Thymus (tissue), 11 donors: Measurements from ENCODE around the gene SASH1. TPM values are rescaled to one million over a fixed set of nuclear protein-coding genes. Genes with fewer than 3 reads are reported as not detected.

ENCODE experiments used
- DNase-seq, 9 donors: peaks; one replicate each; pipeline ENCODE4 v3.0.0-alpha.2; 2013; ENCODE audit warnings: low spot score in 9 of 9, low read depth in 6 of 9, missing footprints in 1 of 9
- H3K27ac ChIP-seq, 2 donors: one replicate each; pipeline ENCODE4 v1.5.1; 2013; ENCODE audit warnings: control low read depth in 1 of 2, low read depth in 1 of 2, low read length in 1 of 2, mild to moderate bottlenecking in 1 of 2, moderate library complexity in 1 of 2
- H3K27me3 ChIP-seq, 2 donors: one replicate each; pipeline ENCODE4 v1.5.1; 2013; ENCODE audit warnings: low read length in 1 of 2; ENCODE audit not compliant: control insufficient read depth in 2 of 2, insufficient read depth in 1 of 2
- H3K36me3 ChIP-seq, 2 donors: one replicate each; pipeline ENCODE4 v1.5.1; 2013; ENCODE audit warnings: low read length in 1 of 2, mild to moderate bottlenecking in 1 of 2, moderate library complexity in 1 of 2; ENCODE audit not compliant: control insufficient read depth in 2 of 2, insufficient read depth in 2 of 2
- H3K4me1 ChIP-seq, 2 donors: one replicate each; pipeline ENCODE4 v1.5.1; 2013; ENCODE audit warnings: low read length in 2 of 2; ENCODE audit not compliant: control insufficient read depth in 2 of 2, insufficient read depth in 2 of 2
- H3K4me3 ChIP-seq, 2 donors: one replicate each; pipeline ENCODE4 v1.5.1; 2013; ENCODE audit warnings: low read length in 2 of 2, control low read depth in 1 of 2, mild to moderate bottlenecking in 1 of 2
- H3K9me3 ChIP-seq, 2 donors: one replicate each; pipeline ENCODE4 v1.5.1; 2013; ENCODE audit warnings: low read length in 1 of 2, mild to moderate bottlenecking in 1 of 2; ENCODE audit not compliant: control insufficient read depth in 2 of 2, insufficient read depth in 1 of 2
- WGBS: extraction: QIAGEN DNeasy Blood & Tissue Kit; methylation state at CpG from one replicate; pipeline ENCODE4 v1.1.7; 2013; 5-methylcytosine and 5-hydroxymethylcytosine counted together
- polyA plus RNA-seq: library from polyadenylated mRNA; stranded (reverse); fragments of 200-250 nt; gene quantifications from one replicate; pipeline ENCODE4 v1.2.3, GENCODE V29; 2013
- total RNA-seq: library from RNA; stranded (reverse); fragments of 120-200 nt; gene quantifications from one replicate; pipeline ENCODE4 v1.2.4, GENCODE V29; 2013
- donor health status: healthy.

Gene SASH1
- total and polyA plus RNA-seq, 2 donors = 3.7 to 7.0 TPM

DNA sequence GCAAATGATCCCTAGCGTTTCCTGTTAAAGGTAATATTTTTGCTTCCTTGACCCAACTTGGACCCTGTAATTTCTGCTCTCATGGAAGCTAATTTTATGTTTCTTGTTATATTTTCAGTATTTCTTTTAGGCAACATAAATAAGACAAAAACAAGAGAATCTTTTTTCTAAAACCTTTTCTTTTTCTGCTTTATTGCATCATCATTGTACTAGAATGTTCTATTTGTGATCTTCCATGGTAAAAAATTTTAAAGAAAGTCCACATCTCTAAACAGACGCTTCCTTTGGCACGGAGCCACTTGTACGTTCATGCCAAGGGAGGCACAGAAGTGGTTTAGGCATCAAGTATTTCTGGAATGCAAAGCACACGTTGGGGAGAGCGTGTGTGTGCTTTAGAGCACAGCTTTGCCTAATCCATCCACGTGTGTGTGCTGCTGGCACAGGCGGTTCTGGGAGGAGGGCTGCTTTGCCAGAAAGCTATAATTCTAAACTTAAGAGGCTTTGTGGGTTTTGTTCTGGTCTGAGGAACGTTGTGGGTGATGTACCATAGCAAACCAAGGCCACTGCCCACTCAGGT is 98.3 kb downstream of the SASH1 start:
- Histone ChIP-seq H3K27ac (no peak overlapping the region), H3K4me1 (no peaks in the 10 kb centered on the region), H3K27me3 (no peaks in the 10 kb centered on the region), H3K36me3 (no peaks in the 10 kb centered on the region), H3K4me3 (no peak overlapping the region), H3K9me3 (no peaks in the 10 kb centered on the region)
- no peak for DNase-seq
- 65% methylated on average over 9 of the region's 9 CpGs for WGBS

DNA sequence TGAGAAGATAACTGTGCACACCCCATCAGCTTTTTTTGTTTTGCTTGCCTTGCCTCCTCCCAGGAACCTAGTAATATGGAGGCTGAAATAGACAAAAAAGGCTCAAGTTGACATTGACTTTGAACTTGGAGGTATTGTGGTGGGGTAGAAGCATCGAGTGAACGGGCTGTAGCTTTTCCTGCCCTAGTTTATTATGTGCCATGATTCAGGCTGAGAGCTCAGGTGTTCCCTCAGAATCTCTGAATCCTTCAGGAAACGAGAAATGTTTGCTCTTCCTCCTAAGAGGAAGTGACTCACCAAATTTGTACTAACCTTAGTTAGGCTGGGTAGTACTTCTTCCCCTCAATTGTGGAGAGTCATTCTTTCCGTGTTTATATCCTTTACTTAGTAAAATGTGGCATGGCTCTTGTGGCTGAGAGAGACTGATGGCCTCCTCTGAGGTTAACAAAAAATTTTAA is 98.8 kb downstream of the SASH1 start:
- no peaks in the 10 kb centered on the region for H3K4me1 ChIP-seq
- no peak for DNase-seq
- H3K4me3 ChIP-seq = no peak overlapping the region
- no peak overlapping the region for H3K27ac ChIP-seq
- H3K36me3 ChIP-seq = no peaks in the 10 kb centered on the region
- WGBS = 11% methylated on average over 4 of the region's 4 CpGs
- no peaks in the 10 kb centered on the region for H3K27me3 ChIP-seq
- no peaks in the 10 kb centered on the region for H3K9me3 ChIP-seq

DNA sequence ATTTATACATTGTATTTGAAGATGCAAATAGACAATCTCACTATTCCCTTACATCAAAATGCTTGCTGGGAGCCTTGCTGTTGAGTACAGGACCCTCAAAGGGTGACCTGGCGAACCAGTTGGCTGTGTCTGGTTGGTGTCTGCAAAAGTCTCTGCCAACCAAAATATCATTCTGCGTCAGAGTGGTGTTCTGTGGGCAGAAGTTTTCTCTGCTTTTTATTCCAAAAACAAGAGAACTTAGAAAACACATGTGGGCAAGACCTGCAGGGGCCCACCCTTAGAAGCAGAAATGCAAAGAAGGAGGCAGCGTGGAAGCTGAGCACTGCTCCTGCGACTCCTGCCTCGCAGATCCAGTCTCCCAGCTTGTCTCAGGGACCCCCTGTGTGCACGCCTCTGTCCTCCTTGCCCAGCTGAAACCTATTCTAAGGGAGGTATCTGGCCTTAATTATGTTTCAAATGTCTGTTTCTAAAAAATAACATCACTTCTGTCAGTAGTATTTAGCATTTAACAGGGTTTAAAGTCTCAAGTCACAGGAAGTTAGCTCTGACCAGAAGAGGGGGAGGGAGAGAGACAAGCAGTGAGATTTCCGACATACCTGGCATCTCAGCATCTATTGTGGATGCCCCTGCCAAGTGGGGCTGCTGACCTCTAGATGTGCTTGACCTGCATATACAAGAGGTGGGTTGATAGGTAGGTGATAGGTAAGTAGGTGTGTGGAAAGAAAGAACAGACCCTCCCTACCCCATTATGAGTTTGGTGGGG is 101.3 kb downstream of the SASH1 start:
- peaks cover 0 to 4% of the 10 kb centered on the region in 2 donors for H3K27me3 ChIP-seq
- H3K9me3 ChIP-seq = no peaks in the 10 kb centered on the region
- no peak overlapping the region for H3K27ac ChIP-seq
- DNase-seq = no peak
- WGBS = 95% methylated on average over 7 of the region's 7 CpGs
- H3K36me3 ChIP-seq = no peaks in the 10 kb centered on the region
- peaks cover 0 to 4% of the 10 kb centered on the region in 2 donors for H3K4me1 ChIP-seq
- H3K4me3 ChIP-seq = no peak overlapping the region

DNA sequence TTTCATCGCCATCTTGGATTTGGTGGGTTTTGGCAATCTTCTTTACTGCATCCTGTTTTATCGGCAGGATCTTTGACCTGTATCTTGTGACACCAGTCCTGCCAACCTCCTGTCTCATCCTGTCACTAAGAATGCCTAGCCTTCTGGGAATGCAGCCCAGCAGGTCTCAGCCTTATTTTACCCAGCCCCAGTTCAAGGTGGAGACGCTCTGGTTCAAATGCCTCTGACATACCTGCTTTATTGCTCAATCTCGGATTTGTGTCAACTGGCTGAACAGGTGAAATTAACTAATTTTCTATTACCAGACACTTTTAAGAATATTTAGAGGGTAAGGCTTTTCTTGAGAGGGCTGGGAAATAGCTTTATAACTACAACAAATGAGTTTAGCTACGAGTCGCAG is 102.5 kb downstream of the SASH1 start:
- 94% methylated on average over 6 of the region's 6 CpGs for WGBS
- Histone ChIP-seq H3K4me1 (peaks cover 0 to 4% of the 10 kb centered on the region in 2 donors), H3K27ac (no peak overlapping the region), H3K4me3 (no peak overlapping the region), H3K27me3 (peaks cover 0 to 4% of the 10 kb centered on the region in 2 donors), H3K36me3 (no peaks in the 10 kb centered on the region), H3K9me3 (no peaks in the 10 kb centered on the region)
- no peak for DNase-seq

DNA sequence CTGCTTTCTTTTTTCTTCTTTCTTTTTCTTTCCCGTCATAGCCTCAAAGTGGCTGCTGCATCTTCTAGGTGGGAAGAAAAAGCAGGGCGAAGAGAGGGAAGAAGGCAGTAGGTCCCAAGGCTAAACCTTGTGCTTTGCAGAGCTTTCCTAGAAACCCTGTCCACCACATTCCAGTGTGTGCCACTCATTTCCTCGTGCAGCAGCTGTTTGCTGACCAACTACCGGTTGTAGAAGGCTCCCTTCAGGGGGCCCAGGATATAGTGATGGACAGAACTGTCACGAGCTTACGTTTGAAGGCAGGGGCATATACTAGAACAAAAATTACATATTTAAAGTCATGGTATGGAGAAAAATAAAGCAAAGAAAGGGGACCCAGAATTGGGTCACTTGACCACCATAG is 103.0 kb downstream of the SASH1 start:
- Histone ChIP-seq H3K4me1 (peaks cover 0 to 4% of the 10 kb centered on the region in 2 donors), H3K4me3 (no peak overlapping the region), H3K27me3 (peaks cover 0 to 4% of the 10 kb centered on the region in 2 donors), H3K9me3 (no peaks in the 10 kb centered on the region), H3K36me3 (no peaks in the 10 kb centered on the region), H3K27ac (no peak overlapping the region)
- no peak for DNase-seq
- 91% methylated on average over 6 of the region's 6 CpGs for WGBS

DNA sequence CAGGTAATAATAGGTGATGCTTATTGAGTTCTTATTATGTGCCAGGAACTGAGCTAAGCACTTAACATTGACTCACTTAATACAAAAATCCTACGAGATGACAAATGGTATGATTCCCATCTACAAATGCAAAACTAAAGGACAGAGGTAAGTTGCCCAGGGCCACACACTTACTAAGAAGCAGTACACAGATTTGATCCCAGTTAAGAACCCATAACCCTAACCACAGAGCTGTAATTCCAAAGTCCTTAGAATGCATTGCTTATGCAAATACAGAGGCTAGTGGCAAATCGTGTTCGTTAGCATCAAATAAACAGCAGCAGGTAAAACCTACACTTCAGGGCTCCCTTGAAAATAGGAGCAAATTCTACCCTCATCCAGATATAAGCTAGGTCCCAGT is 104.0 kb downstream of the SASH1 start:
- Histone ChIP-seq H3K27ac (no peak overlapping the region), H3K36me3 (no peaks in the 10 kb centered on the region)

DNA sequence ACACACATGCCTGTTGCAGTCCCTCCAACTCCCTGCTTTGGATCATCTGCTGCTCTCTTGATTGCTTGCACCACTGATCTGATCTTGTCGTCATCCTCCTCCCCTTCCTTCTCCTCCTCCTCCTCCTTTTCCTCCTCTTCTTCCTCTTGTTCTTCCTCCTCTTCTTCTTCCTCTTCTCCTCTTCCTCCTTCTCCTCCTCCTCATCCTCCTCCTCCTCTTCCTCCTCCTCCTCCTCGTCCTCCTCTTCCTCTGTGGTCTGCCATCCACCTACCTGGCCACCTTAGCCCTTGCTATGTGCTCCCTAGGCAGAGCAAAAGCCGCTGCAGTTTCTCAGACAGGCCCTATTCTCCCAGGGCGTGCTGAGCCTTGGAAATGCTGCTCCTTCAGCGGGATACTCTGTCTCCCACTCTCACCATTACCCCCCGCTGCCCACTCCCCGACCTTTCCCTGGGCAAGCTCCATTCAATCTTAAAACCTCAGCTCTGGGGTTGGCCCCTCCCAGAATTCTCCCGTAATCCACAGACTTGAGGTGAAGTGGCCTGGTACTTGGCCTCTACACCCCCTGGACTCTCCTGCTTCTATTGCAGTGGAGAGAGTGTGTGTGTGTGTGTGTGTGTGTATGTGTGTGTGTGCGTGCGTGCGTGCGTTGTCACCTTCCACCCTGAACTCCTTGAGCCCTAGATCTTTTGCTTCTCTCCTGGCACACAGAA is 105.0 kb downstream of the SASH1 start:
- no peak for DNase-seq
- peaks cover 0 to 7% of the 10 kb centered on the region in 2 donors for H3K4me1 ChIP-seq
- H3K36me3 ChIP-seq = no peaks in the 10 kb centered on the region
- H3K9me3 ChIP-seq = no peaks in the 10 kb centered on the region
- WGBS = 93% methylated on average over 12 of the region's 12 CpGs
- no peak overlapping the region for H3K27ac ChIP-seq
- peaks cover 0 to 4% of the 10 kb centered on the region in 2 donors for H3K27me3 ChIP-seq
- no peak overlapping the region for H3K4me3 ChIP-seq

More for the DNA sequence above, 104.0 kb downstream of the SASH1 start:
- Histone ChIP-seq H3K9me3 (no peaks in the 10 kb centered on the region), H3K4me3 (no peak overlapping the region), H3K4me1 (peaks cover 0 to 5% of the 10 kb centered on the region in 2 donors), H3K27me3 (peaks cover 0 to 4% of the 10 kb centered on the region in 2 donors)
- 94% methylated on average over 3 of the region's 3 CpGs for WGBS
- DNase-seq = no peak

DNA sequence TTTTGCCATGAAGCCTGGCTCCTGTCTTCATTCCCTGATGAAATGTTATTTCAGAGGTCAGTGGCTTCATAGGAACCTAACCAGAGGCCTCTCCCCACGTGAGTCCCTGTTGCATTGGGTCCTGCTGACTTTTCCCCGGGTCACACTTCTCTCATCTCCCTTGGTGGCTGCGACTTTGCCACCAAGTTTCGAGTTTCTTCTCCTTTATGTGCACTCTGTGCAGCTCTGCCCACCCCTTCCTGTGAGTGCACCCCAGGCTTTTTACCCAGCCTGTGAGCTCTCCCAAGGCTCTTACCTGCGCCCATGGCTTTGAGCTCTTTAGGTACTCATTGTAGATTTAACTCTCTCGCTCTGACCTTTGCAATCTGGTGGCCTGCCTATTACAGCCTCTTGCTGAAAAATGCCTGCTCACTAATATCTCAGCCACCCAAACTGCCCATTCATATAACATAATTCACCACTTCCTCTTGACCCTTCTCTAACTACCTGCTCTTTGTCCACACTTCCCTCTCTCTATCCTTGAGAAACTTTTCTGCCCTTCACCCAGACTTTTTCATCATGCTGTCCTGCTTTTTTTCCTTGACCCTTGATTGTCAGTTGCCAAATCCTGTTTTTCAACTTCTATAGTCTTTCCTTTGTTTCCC is 105.9 kb downstream of the SASH1 start:
- Histone ChIP-seq H3K4me1 (peaks cover 0 to 7% of the 10 kb centered on the region in 2 donors), H3K27ac (no peak overlapping the region), H3K9me3 (no peaks in the 10 kb centered on the region), H3K27me3 (peaks cover 0 to 4% of the 10 kb centered on the region in 2 donors), H3K36me3 (no peaks in the 10 kb centered on the region), H3K4me3 (no peak overlapping the region)
- WGBS = 52% methylated on average over 6 of the region's 6 CpGs
- peak in 1 of 9 donors; percentile 8 for DNase-seq
